ENCODE measurements around the gene BEX3. TPM values are rescaled to one million over a fixed set of nuclear protein-coding genes. Genes with fewer than 3 reads are reported as not detected.
A peak's percentile ranks its signal among the peaks of the same experiment; 100 is the strongest.

Gene BEX3
- total RNA-seq, 3 donors from 2014 or later (not counting 1 experiment from before 2014, with no cell fraction given), result 1.0 to 2.8 (median 1.7) TPM

DNA sequence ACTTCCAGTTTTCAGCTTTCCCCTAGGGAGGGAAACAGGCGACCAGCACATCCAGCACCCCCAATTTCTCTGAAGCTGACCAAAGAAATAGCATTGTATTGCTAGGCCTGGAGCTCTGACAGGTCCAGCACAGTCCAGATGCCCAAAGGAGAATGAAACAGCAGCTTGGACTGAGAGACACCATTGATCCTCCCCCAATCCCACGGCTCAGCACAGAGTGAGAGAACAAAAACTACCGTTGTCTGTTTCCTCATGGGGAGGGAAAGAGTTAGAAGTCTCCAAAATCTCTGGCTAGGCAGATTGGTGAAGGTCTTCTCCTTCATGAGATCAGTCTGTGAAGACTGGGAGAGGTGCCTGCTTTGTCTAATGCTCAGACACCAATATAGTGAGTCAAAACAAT, 37.7 kb upstream of the BEX3 start:
- TF ChIP-seq, protein P1, sequence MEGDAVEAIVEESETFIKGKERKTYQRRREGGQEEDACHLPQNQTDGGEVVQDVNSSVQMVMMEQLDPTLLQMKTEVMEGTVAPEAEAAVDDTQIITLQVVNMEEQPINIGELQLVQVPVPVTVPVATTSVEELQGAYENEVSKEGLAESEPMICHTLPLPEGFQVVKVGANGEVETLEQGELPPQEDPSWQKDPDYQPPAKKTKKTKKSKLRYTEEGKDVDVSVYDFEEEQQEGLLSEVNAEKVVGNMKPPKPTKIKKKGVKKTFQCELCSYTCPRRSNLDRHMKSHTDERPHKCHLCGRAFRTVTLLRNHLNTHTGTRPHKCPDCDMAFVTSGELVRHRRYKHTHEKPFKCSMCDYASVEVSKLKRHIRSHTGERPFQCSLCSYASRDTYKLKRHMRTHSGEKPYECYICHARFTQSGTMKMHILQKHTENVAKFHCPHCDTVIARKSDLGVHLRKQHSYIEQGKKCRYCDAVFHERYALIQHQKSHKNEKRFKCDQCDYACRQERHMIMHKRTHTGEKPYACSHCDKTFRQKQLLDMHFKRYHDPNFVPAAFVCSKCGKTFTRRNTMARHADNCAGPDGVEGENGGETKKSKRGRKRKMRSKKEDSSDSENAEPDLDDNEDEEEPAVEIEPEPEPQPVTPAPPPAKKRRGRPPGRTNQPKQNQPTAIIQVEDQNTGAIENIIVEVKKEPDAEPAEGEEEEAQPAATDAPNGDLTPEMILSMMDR (IDR thresholded peaks at IDR 0.05), result no peak
- DNase-seq, result no peak
- Mint-ChIP-seq H3K4me3 (no peak overlapping the region), H3K9me3 (no peaks in the 10 kb centered on the region), H3K27me3 (ENCODE audit: low read depth in 2 of 2) (peaks cover 0 to 52% of the 10 kb centered on the region in 2 donors), H3K36me3 (no peaks in the 10 kb centered on the region), H3K4me1 (no peaks in the 10 kb centered on the region), H3K27ac (no peak overlapping the region)
- H3K4me3 ChIP-seq (ENCODE audit: low read length), result no peak overlapping the region
- H3K4me1 ChIP-seq (ENCODE audit: control insufficient read depth, insufficient read depth, low read length), result no peaks in the 10 kb centered on the region
- no peaks in the 10 kb centered on the region for H3K36me3 ChIP-seq (ENCODE audit: control insufficient read depth, insufficient read depth, low read length)
- H3K27me3 ChIP-seq (ENCODE audit: control insufficient read depth, insufficient read depth, low read length), result no peaks in the 10 kb centered on the region
- intact Hi-C loops (cut with micrococcal nuclease), result no loop called here
- 69% methylated on average over 2 of the region's 3 CpGs for WGBS (ENCODE audit: insufficient coverage)
- H3K27ac ChIP-seq (ENCODE audit: low read length), result no peak overlapping the region
- H3K9me3 ChIP-seq (ENCODE audit: control insufficient read depth, insufficient read depth, low read length), result no peaks in the 10 kb centered on the region
- no peak for ATAC-seq

DNA sequence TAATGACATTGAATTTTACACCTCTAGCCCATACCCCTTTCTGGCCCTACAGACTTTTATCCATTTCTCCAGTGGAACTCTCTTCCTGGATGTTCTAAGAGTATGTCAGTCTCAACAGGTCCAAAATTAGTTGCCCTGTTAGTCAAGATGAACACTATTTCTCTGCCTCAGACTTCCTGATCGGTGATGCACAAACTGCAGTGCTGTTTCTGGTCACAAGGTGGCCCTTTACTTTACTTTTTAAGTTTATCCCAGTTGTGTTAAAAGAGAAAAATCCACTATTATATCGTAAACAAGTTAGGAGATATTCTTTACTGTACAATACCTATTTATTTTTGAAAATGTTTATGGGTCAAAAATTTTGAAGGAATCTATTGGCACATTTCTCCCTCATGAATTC, 33.2 kb upstream of the BEX3 start:
- Histone ChIP-seq H3K4me3 (ENCODE audit: low read length) (no peak overlapping the region), H3K4me1 (ENCODE audit: control insufficient read depth, insufficient read depth, low read length) (no peaks in the 10 kb centered on the region), H3K9me3 (ENCODE audit: control insufficient read depth, insufficient read depth, low read length) (no peaks in the 10 kb centered on the region), H3K27me3 (ENCODE audit: control insufficient read depth, insufficient read depth, low read length) (no peaks in the 10 kb centered on the region), H3K27ac (ENCODE audit: low read length) (no peak overlapping the region), H3K36me3 (ENCODE audit: control insufficient read depth, insufficient read depth, low read length) (no peaks in the 10 kb centered on the region)
- Mint-ChIP-seq H3K4me3 (no peak overlapping the region), H3K36me3 (no peaks in the 10 kb centered on the region), H3K27ac (no peak overlapping the region), H3K4me1 (no peaks in the 10 kb centered on the region), H3K27me3 (ENCODE audit: low read depth in 2 of 2) (peaks cover 3 to 42% of the 10 kb centered on the region in 2 donors), H3K9me3 (no peaks in the 10 kb centered on the region)
- TF ChIP-seq, protein P1 (IDR thresholded peaks at IDR 0.05), result peak; percentile 44
- WGBS (ENCODE audit: insufficient coverage), result no CpG with 5 or more reads among the region's 2 CpGs
- intact Hi-C loops (cut with micrococcal nuclease), result loop anchor here (1.0 kb wide), 1 partner anchor 121 kb away; no protein-coding TSS in a partner anchor
- DNase-seq (peak in 1 of 2 donors; percentile 68), ATAC-seq (peak in 2 of 3 donors; percentile 41 to 52)

DNA sequence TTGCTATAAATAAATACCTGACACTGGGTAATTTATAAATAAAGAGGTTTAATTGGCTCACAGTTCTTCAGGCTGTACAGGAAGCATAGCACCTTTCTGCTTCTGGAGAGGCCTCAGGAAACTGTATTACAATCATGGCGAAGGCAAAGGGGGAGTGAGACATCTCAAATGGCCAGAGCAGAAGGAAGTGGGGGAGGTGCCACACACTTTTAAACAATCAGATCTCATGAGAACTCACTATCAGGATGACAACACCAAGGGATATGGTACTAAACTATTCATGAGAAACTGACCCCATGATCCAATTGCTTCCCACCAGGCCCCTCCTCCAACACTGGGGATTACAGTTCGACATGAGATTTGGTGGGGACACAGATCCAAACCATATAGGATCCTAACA, 31.7 kb upstream of the BEX3 start:
- intact Hi-C loops (cut with micrococcal nuclease), result no loop called here
- no peaks in the 10 kb centered on the region for H3K4me1 Mint-ChIP-seq
- no peaks in the 10 kb centered on the region for H3K9me3 Mint-ChIP-seq
- TF ChIP-seq, protein P1 (IDR thresholded peaks at IDR 0.05), result no peak
- Histone ChIP-seq H3K4me3 (ENCODE audit: low read length) (no peak overlapping the region), H3K27me3 (ENCODE audit: control insufficient read depth, insufficient read depth, low read length) (no peaks in the 10 kb centered on the region), H3K36me3 (ENCODE audit: control insufficient read depth, insufficient read depth, low read length) (no peaks in the 10 kb centered on the region), H3K4me1 (ENCODE audit: control insufficient read depth, insufficient read depth, low read length) (no peaks in the 10 kb centered on the region), H3K27ac (ENCODE audit: low read length) (no peak overlapping the region), H3K9me3 (ENCODE audit: control insufficient read depth, insufficient read depth, low read length) (no peaks in the 10 kb centered on the region)
- no peak overlapping the region for H3K4me3 Mint-ChIP-seq
- DNase-seq, result no peak
- no peak overlapping the region for H3K27ac Mint-ChIP-seq
- H3K27me3 Mint-ChIP-seq (ENCODE audit: low read depth in 2 of 2), result peaks cover 11 to 52% of the 10 kb centered on the region in 2 donors
- no peak for ATAC-seq
- 40% methylated on average over 1 of the region's 2 CpGs for WGBS (ENCODE audit: insufficient coverage)
- H3K36me3 Mint-ChIP-seq, result no peaks in the 10 kb centered on the region

DNA sequence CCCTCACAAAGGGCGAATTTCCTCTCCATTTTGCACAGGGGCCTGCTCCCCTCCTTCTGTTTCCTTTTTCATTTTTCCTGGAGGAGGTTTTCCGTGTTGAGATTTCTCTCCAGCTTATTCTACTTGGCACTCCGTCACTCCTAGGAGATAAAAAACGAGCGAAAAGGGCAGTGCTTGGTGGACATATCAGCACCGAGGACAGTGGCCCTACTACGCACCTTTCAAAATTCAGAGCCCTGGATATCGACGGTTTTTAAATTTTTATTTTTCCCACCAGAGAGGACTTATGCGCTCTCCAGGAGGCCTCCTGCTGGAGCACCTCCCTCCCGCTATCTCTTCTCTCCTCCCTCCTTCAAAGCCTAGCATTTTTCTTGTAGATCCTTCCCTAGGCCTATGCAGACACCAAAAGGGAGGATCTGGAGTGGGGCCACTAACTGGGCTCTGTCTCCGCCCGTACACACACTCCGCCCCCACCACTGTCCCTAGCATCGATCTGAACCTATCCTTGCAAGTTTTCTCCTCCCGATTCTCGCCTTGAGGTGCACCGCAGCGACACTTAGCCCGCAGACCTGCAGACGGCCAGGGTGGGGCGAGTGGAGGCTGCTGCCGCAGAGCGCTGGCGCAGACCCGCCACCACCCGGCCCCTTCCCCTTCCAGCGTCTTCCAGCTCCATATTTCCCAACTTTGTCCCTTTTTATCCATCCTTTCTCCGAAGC, 28.5 kb upstream of the BEX3 start:
- Histone ChIP-seq H3K27ac (ENCODE audit: low read length) (no peak overlapping the region), H3K27me3 (ENCODE audit: control insufficient read depth, insufficient read depth, low read length) (no peaks in the 10 kb centered on the region), H3K4me1 (ENCODE audit: control insufficient read depth, insufficient read depth, low read length) (no peaks in the 10 kb centered on the region), H3K36me3 (ENCODE audit: control insufficient read depth, insufficient read depth, low read length) (no peaks in the 10 kb centered on the region), H3K9me3 (ENCODE audit: control insufficient read depth, insufficient read depth, low read length) (no peaks in the 10 kb centered on the region), H3K4me3 (ENCODE audit: low read length) (no peak overlapping the region)
- Mint-ChIP-seq H3K27ac (no peak overlapping the region), H3K36me3 (no peaks in the 10 kb centered on the region), H3K4me3 (no peak overlapping the region), H3K4me1 (no peaks in the 10 kb centered on the region), H3K9me3 (no peaks in the 10 kb centered on the region), H3K27me3 (ENCODE audit: low read depth in 2 of 2) (peaks cover 18 to 47% of the 10 kb centered on the region in 2 donors)
- ATAC-seq, result no peak
- TF ChIP-seq, protein P1 (IDR thresholded peaks at IDR 0.05), result no peak
- DNase-seq, result no peak
- WGBS (ENCODE audit: insufficient coverage), result 83% methylated on average over 28 of the region's 29 CpGs
- intact Hi-C loops (cut with micrococcal nuclease), result no loop called here

Measured in natural killer cell (primary cell).